ENCODE data around the gene INPP5K. TPM values are rescaled to one million over a fixed set of nuclear protein-coding genes. Genes with fewer than 3 reads are reported as not detected.

Gene INPP5K
- total RNA-seq, 1 donor from 2014 or later = 23.0 TPM

DNA sequence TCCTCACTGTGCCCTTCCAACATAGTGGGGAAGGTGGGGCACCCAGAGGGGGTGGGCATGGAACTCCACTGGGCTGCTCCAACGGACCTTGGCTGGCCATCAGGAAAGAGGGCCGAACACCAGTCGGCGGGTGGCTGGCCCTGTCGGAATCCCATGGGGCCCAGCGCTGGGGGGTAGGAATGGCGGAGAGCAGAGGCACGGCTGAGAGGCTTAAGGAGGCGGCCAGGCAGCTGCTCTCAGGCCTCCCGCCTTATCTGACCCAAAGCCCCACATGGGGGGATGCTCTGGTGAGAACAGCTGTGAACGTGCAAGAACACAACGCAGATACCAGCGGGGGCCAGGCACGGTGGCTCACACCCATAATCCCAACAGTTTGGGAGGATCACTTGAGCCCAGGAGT lies 19.5 kb downstream of the INPP5K start:
- Histone ChIP-seq H3K9me3 (ENCODE audit: control insufficient read depth in 3 of 3, low read length in 3 of 3) (no peaks in the 10 kb centered on the region), H3K36me3 (ENCODE audit: control insufficient read depth in 3 of 3, insufficient read depth in 3 of 3, low read length in 3 of 3) (peaks cover 19 to 29% (median 28%) of the 10 kb centered on the region in 3 donors), H3K4me3 (ENCODE audit: low read length in 3 of 3) (no peak overlapping the region), H3K27me3 (ENCODE audit: control insufficient read depth in 3 of 3, insufficient read depth in 3 of 3, low read length in 3 of 3) (no peaks in the 10 kb centered on the region), H3K27ac (ENCODE audit: low read depth, low read length) (no peak overlapping the region), H3K9ac (ENCODE audit: low read depth in 1 of 3, low read length in 3 of 3) (no peak overlapping the region), H3K4me1 (ENCODE audit: control insufficient read depth in 3 of 3, insufficient read depth in 3 of 3, low read length in 3 of 3) (peaks cover 44 to 49% (median 48%) of the 10 kb centered on the region in 3 donors)

DNA sequence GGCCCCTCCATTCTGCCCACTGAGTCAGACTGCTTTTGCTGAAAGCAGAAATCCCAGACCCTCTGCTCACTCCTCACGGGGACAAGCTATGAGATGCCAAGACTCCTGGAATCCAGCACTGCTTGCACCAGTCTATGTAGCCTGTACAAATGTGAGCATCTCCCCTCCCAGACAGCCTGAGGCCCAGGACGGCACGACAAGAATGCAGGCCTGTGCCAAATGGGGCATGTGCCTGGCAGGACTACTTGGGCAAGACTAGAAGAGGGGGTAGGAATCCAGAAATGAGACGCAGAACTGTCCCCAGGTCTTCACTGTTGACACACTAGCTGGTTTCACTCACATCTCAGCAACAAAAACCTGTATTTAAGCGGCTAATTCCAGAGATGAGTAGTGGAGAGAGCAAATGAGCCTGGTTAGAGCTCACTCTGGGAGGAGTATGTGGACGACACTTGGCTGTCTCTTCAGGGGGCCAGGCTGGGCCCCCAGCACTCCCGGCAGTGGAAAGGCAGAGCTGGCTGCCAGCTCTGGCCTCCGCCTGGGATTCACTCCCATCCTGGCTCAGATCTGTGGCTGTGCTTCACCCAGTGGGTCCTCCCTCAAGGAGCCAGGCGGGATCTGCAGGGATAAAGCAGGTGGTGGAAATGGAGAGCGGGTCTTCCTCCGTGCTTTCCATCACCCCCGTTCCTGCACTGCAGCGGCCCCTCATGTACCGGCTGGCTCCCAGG lies 21.0 kb downstream of the INPP5K start:
- no peaks in the 10 kb centered on the region for H3K9me3 ChIP-seq (ENCODE audit: control insufficient read depth in 3 of 3, low read length in 3 of 3)
- peaks cover 19 to 29% (median 23%) of the 10 kb centered on the region in 3 donors for H3K36me3 ChIP-seq (ENCODE audit: control insufficient read depth in 3 of 3, insufficient read depth in 3 of 3, low read length in 3 of 3)
- H3K27me3 ChIP-seq (ENCODE audit: control insufficient read depth in 3 of 3, insufficient read depth in 3 of 3, low read length in 3 of 3) = no peaks in the 10 kb centered on the region
- peaks cover 46 to 58% (median 54%) of the 10 kb centered on the region in 3 donors for H3K4me1 ChIP-seq (ENCODE audit: control insufficient read depth in 3 of 3, insufficient read depth in 3 of 3, low read length in 3 of 3)
- peak overlapping the region; percentile 75 for H3K27ac ChIP-seq (ENCODE audit: low read depth, low read length)
- H3K4me3 ChIP-seq (ENCODE audit: low read length in 3 of 3) = peak overlapping the region in 1 of 3 donors; percentile 56
- H3K9ac ChIP-seq (ENCODE audit: low read depth in 1 of 3, low read length in 3 of 3) = peak overlapping the region; percentile 54 to 66 (median 58)

GRCh38 chr17:1494736-1495253 lies 21.6 kb downstream of the INPP5K start:
- peaks cover 18 to 29% (median 23%) of the 10 kb centered on the region in 3 donors for H3K36me3 ChIP-seq (ENCODE audit: control insufficient read depth in 3 of 3, insufficient read depth in 3 of 3, low read length in 3 of 3)
- no peaks in the 10 kb centered on the region for H3K27me3 ChIP-seq (ENCODE audit: control insufficient read depth in 3 of 3, insufficient read depth in 3 of 3, low read length in 3 of 3)
- H3K9me3 ChIP-seq (ENCODE audit: control insufficient read depth in 3 of 3, low read length in 3 of 3) = no peaks in the 10 kb centered on the region
- peaks cover 46 to 60% (median 57%) of the 10 kb centered on the region in 3 donors for H3K4me1 ChIP-seq (ENCODE audit: control insufficient read depth in 3 of 3, insufficient read depth in 3 of 3, low read length in 3 of 3)
- H3K9ac ChIP-seq (ENCODE audit: low read depth in 1 of 3, low read length in 3 of 3) = peak overlapping the region; percentile 14 to 66 (median 54)
- H3K4me3 ChIP-seq (ENCODE audit: low read length in 3 of 3) = peak overlapping the region in 1 of 3 donors; percentile 56
- peak overlapping the region; percentile 75 for H3K27ac ChIP-seq (ENCODE audit: low read depth, low read length)

DNA sequence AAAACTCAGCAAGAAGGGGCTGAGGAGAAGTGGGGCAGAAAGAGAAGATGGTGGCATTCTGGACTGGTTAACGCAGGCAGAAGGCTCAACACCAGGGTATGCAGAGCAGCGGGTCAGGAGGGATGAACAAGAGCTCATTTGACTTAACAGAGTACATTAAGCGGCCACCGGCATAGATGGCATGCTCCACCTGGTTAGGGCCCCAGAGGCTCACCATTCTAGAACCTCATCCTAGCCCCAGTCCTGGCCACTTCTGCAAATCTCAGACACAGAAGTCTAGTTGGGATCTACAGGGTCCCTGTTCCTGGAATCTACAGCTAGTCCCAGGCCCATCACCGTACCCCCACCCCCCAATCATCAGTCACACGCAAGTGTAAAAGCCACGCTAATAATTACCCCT lies 22.2 kb downstream of the INPP5K start:
- Histone ChIP-seq H3K9ac (ENCODE audit: low read depth in 1 of 3, low read length in 3 of 3) (peak overlapping the region in 1 of 3 donors; percentile 16), H3K36me3 (ENCODE audit: control insufficient read depth in 3 of 3, insufficient read depth in 3 of 3, low read length in 3 of 3) (peaks cover 13 to 27% (median 23%) of the 10 kb centered on the region in 3 donors), H3K27me3 (ENCODE audit: control insufficient read depth in 3 of 3, insufficient read depth in 3 of 3, low read length in 3 of 3) (no peaks in the 10 kb centered on the region), H3K27ac (ENCODE audit: low read depth, low read length) (no peak overlapping the region), H3K4me3 (ENCODE audit: low read length in 3 of 3) (no peak overlapping the region), H3K4me1 (ENCODE audit: control insufficient read depth in 3 of 3, insufficient read depth in 3 of 3, low read length in 3 of 3) (peaks cover 46 to 61% (median 59%) of the 10 kb centered on the region in 3 donors), H3K9me3 (ENCODE audit: control insufficient read depth in 3 of 3, low read length in 3 of 3) (no peaks in the 10 kb centered on the region)

GRCh38 chr17:1493291-1493980 lies 23.0 kb downstream of the INPP5K start:
- H3K9ac ChIP-seq (ENCODE audit: low read depth in 1 of 3, low read length in 3 of 3) = peak overlapping the region in 1 of 3 donors; percentile 81
- peak overlapping the region; percentile 78 for H3K27ac ChIP-seq (ENCODE audit: low read depth, low read length)
- peak overlapping the region in 1 of 3 donors; percentile 35 for H3K4me3 ChIP-seq (ENCODE audit: low read length in 3 of 3)
- H3K27me3 ChIP-seq (ENCODE audit: control insufficient read depth in 3 of 3, insufficient read depth in 3 of 3, low read length in 3 of 3) = no peaks in the 10 kb centered on the region
- H3K36me3 ChIP-seq (ENCODE audit: control insufficient read depth in 3 of 3, insufficient read depth in 3 of 3, low read length in 3 of 3) = peaks cover 13 to 24% (median 23%) of the 10 kb centered on the region in 3 donors
- H3K4me1 ChIP-seq (ENCODE audit: control insufficient read depth in 3 of 3, insufficient read depth in 3 of 3, low read length in 3 of 3) = peaks cover 53 to 69% (median 66%) of the 10 kb centered on the region in 3 donors
- no peaks in the 10 kb centered on the region for H3K9me3 ChIP-seq (ENCODE audit: control insufficient read depth in 3 of 3, low read length in 3 of 3)

- Histone ChIP-seq H3K9ac (ENCODE audit: low read depth in 1 of 3, low read length in 3 of 3) (peak within 1 kb of the TSS; percentile 67 to 81 (median 77)), H3K4me1 (ENCODE audit: control insufficient read depth in 3 of 3, insufficient read depth in 3 of 3, low read length in 3 of 3) (peaks cover 56 to 75% (median 69%) of the 10 kb centered on the region in 3 donors), H3K36me3 (ENCODE audit: control insufficient read depth in 3 of 3, insufficient read depth in 3 of 3, low read length in 3 of 3) (peaks cover 8 to 20% (median 18%) of the 10 kb centered on the region in 3 donors), H3K9me3 (ENCODE audit: control insufficient read depth in 3 of 3, low read length in 3 of 3) (no peaks in the 10 kb centered on the region), H3K27ac (ENCODE audit: low read depth, low read length) (peak within 1 kb of the TSS; percentile 78), H3K27me3 (ENCODE audit: control insufficient read depth in 3 of 3, insufficient read depth in 3 of 3, low read length in 3 of 3) (no peaks in the 10 kb centered on the region), H3K4me3 (ENCODE audit: low read length in 3 of 3) (peak within 1 kb of the TSS; percentile 61 to 67 (median 67))
These were observed 23.9 kb downstream of the INPP5K start, which contains the start of gene MYO1C for GRCh38 chr17:1492249-1493206. TSS of gene MYO1C (minus strand) at chr17:1492686. CDS start at chr17:1492487, 199 bp downstream.

DNA sequence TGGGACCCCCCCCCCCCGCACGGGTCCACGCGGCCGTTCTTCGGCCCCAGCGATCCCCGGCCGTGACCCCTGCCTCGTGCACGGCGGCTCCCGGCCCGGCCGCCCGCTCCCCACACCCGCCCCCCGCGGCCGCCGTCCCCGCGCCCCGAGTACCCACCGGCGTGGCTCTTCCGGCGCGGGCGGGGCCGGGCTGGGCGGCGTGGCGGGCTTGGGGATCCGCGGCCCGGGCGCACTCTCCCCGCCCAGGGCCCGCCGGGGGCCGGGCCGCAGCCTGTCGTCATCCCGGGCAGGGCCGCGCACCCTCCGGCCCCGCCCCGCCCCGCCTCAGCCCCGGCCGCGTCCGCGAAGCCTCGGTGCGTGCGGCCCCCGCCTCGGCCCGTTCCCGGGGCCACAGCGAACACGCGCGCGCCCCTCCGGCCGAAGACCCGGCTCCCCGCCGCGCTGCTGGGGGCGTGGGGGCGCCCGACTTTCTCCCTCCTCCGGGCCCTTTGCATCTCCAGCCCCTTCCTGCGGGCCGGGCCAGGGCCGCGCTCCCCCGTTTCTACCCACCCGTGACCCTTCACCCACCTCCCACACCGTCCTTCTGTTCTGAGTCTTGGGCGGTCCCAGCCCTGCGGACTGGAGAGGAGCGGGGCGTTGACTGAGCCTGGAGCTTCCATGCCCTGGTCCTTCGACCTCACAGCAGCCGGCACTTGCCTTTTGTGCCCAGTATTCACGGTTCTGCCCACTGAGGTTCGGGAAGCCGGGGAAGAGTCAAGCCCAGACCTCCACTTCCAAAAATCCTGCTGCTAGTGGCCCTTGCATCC lies 24.8 kb downstream of the INPP5K start:
- Histone ChIP-seq H3K4me1 (ENCODE audit: control insufficient read depth in 3 of 3, insufficient read depth in 3 of 3, low read length in 3 of 3) (peaks cover 56 to 80% (median 69%) of the 10 kb centered on the region in 3 donors), H3K9me3 (ENCODE audit: control insufficient read depth in 3 of 3, low read length in 3 of 3) (no peaks in the 10 kb centered on the region), H3K9ac (ENCODE audit: low read depth in 1 of 3, low read length in 3 of 3) (peak overlapping the region; percentile 69 to 81 (median 77)), H3K27me3 (ENCODE audit: control insufficient read depth in 3 of 3, insufficient read depth in 3 of 3, low read length in 3 of 3) (no peaks in the 10 kb centered on the region), H3K4me3 (ENCODE audit: low read length in 3 of 3) (peak overlapping the region; percentile 72 to 81 (median 73)), H3K36me3 (ENCODE audit: control insufficient read depth in 3 of 3, insufficient read depth in 3 of 3, low read length in 3 of 3) (peaks cover 8 to 16% (median 10%) of the 10 kb centered on the region in 3 donors), H3K27ac (ENCODE audit: low read depth, low read length) (peak overlapping the region; percentile 78)

- Histone ChIP-seq H3K9me3 (ENCODE audit: control insufficient read depth in 3 of 3, low read length in 3 of 3) (no peaks in the 10 kb centered on the region), H3K27me3 (ENCODE audit: control insufficient read depth in 3 of 3, insufficient read depth in 3 of 3, low read length in 3 of 3) (no peaks in the 10 kb centered on the region), H3K4me3 (ENCODE audit: low read length in 3 of 3) (peak overlapping the region; percentile 72 to 81 (median 73)), H3K27ac (ENCODE audit: low read depth, low read length) (peak overlapping the region; percentile 75), H3K9ac (ENCODE audit: low read depth in 1 of 3, low read length in 3 of 3) (peak overlapping the region; percentile 69 to 81 (median 70)), H3K36me3 (ENCODE audit: control insufficient read depth in 3 of 3, insufficient read depth in 3 of 3, low read length in 3 of 3) (peaks cover 2 to 8% (median 2%) of the 10 kb centered on the region in 3 donors), H3K4me1 (ENCODE audit: control insufficient read depth in 3 of 3, insufficient read depth in 3 of 3, low read length in 3 of 3) (peaks cover 50 to 75% (median 65%) of the 10 kb centered on the region in 3 donors)
These were observed 25.6 kb downstream of the INPP5K start for GRCh38 chr17:1490643-1491442.

Data from skeletal muscle tissue (tissue), 4 donors.